Ovary (tissue), 3 donors: ENCODE results near the gene RNF225.

Experiments used
- CTCF ChIP-seq, 3 donors: fragments of 450-650 bp in 2 of 3; fragments of 200-600 bp in 1 of 3; IDR thresholded peaks; one replicate each; pipeline versions ENCODE4 v1.5.1 to v1.8.0; 2016 to 2022; ENCODE audit warnings: antibody characterized with exemption in 3 of 3, mild to moderate bottlenecking in 1 of 3
- EP300 ChIP-seq: sonication (generic); formaldehyde crosslinking; IDR thresholded peaks from one replicate; pipeline ENCODE4 v1.6.1; 2017; ENCODE audit warnings: antibody characterized with exemption
- POLR2A ChIP-seq: fragments of 450-650 bp; IDR thresholded peaks from one replicate; pipeline ENCODE4 v1.6.1; 2017; ENCODE audit warnings: antibody characterized with exemption, mild to moderate bottlenecking, moderate library complexity
- donor health status: DM: no; HTN: no; CAD: no.

GRCh38 chr19:58362272-58362994, 33.0 kb upstream of the RNF225 start, which contains the start of gene ZNF497:
- peak in 1 of 3 donors; percentile 13 for TF ChIP-seq CTCF (IDR thresholded peaks at IDR 0.05)
- TF ChIP-seq POLR2A = peak; percentile 70
- TF ChIP-seq EP300 = no peak
